Endothelial cell of umbilical vein (primary cell): ENCODE results near the gene PDLIM3.

Source experiments
- EZH2 ChIP-seq: IDR thresholded peaks from 2 replicates; pipeline ENCODE4 v1.6.1; 2012; ENCODE audit warnings: borderline replicate concordance, low read depth, mild to moderate bottlenecking, moderate library complexity, low read length, inconsistent platforms; ENCODE audit not compliant: severe bottlenecking
- FOS ChIP-seq: IDR thresholded peaks from 2 replicates; pipeline ENCODE4 v1.6.1; 2011; ENCODE audit warnings: mild to moderate bottlenecking, low read length, moderate library complexity, borderline replicate concordance; ENCODE audit not compliant: insufficient read depth
- POLR2A ChIP-seq: IDR thresholded peaks from 2 replicates; pipeline ENCODE4 v1.6.1; 2012; ENCODE audit warnings: low read depth, mild to moderate bottlenecking, control low read depth, low read length
- TF ChIP-seq, protein P1 (sequence below), 2 donors: IDR thresholded peaks; 1 replicate in 1 of 2; 2 replicates in 1 of 2; pipeline ENCODE4 v1.5.1; 2011; ENCODE audit warnings: low read length in 2 of 2, mild to moderate bottlenecking in 2 of 2, moderate library complexity in 2 of 2, control low read depth in 1 of 2, inconsistent platforms in 1 of 2, low read depth in 1 of 2; ENCODE audit not compliant: insufficient read depth in 1 of 2; ENCODE audit errors: extremely low read depth in 1 of 2

GRCh38 chr4:185538806-185539205, 3.5 kb upstream of the PDLIM3 start:
- TF ChIP-seq, protein P1, sequence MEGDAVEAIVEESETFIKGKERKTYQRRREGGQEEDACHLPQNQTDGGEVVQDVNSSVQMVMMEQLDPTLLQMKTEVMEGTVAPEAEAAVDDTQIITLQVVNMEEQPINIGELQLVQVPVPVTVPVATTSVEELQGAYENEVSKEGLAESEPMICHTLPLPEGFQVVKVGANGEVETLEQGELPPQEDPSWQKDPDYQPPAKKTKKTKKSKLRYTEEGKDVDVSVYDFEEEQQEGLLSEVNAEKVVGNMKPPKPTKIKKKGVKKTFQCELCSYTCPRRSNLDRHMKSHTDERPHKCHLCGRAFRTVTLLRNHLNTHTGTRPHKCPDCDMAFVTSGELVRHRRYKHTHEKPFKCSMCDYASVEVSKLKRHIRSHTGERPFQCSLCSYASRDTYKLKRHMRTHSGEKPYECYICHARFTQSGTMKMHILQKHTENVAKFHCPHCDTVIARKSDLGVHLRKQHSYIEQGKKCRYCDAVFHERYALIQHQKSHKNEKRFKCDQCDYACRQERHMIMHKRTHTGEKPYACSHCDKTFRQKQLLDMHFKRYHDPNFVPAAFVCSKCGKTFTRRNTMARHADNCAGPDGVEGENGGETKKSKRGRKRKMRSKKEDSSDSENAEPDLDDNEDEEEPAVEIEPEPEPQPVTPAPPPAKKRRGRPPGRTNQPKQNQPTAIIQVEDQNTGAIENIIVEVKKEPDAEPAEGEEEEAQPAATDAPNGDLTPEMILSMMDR (IDR thresholded peaks at IDR 0.05; ENCODE audit: extremely low read depth in 1 of 2, insufficient read depth in 1 of 2, low read depth in 1 of 2, low read length in 2 of 2) = no peak
- TF ChIP-seq POLR2A = no peak
- no peak for TF ChIP-seq EZH2
- TF ChIP-seq FOS = no peak
